ENCODE data around the gene SLC39A3.

GRCh38 chr19:2721570-2722540 lies 18.0 kb downstream of the SLC39A3 start:
- TF ChIP-seq POLR2A (IDR thresholded peaks at IDR 0.05; ENCODE audit: low read depth, low read length) (no peak), TAF1 (IDR thresholded peaks at IDR 0.05; ENCODE audit: low read depth, low read length) (no peak), POLR2AphosphoS5 (IDR thresholded peaks at IDR 0.05; ENCODE audit: low read depth, low read length) (no peak), SPI1 (IDR thresholded peaks at IDR 0.05; ENCODE audit: low read depth, low read length) (no peak), POU2F2 (IDR thresholded peaks at IDR 0.05; ENCODE audit: low read depth, low read length) (no peak), PAX5 (IDR thresholded peaks at IDR 0.05; ENCODE audit: insufficient read depth, low read length, severe bottlenecking) (no peak)

Measured in GM12891 (cell line).